Measurements from ENCODE around the gene CA5A. TPM values are rescaled to one million over a fixed set of nuclear protein-coding genes. Genes with fewer than 3 reads are reported as not detected.

The CA5A gene
- total and polyA plus RNA-seq, 2 of the 4 experiments (the other 2 are of a cell fraction), result not detected

DNA sequence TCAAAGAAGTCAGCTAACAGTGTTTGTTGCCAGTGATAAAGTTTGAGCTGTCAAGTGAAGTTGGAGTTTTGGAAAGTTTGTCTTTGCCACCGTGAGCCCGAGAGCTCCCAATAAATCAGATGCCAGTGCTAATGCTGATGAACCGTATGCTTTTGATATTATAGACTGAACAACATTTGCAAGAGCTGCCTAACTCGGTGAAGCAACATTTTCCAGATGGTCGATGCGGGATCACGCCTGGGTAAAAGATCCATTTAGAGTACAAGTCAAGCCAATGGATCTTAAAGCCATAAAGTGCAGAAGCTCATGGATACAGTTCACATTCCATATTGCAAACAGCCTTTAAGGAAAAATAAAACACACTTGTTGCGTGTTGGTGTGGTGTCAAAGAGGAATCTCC, 24.5 kb upstream of the CA5A start:
- in situ Hi-C loops (cut with MboI; ENCODE audit: low sequenced_read_pairs), result no loop called here
- WGBS, 2 experiments (ENCODE audit: extremely low coverage in 2 of 2, insufficient read length in 1 of 2), result 41% methylated on average over 4 of the region's 8 CpGs; no CpG with 5 or more reads in 1 of the 2 experiments

More for the DNA sequence above, 24.5 kb upstream of the CA5A start:
- Histone ChIP-seq H3K4ac (ENCODE audit: low read depth, low read length) (no peak overlapping the region), H2BK20ac (ENCODE audit: low read depth, low read length) (0 out of 2 replicates have a peak overlapping the region, but pooled peaks have one; percentile 10), H4K8ac (ENCODE audit: low read depth in 2 of 2, low read length in 2 of 2) (no peak overlapping the region), H3K79me1 (ENCODE audit: low read depth in 1 of 2, low read length in 2 of 2) (peaks cover 29 to 96% of the 10 kb centered on the region in 2 experiments), H4K5ac (ENCODE audit: low read depth, low read length) (no peak overlapping the region), H3K9me3 (ENCODE audit: control insufficient read depth, insufficient read depth, low read length) (no peaks in the 10 kb centered on the region), H2AK9ac (replicated peaks; ENCODE audit: low read depth, low read length, poor library complexity) (no peak overlapping the region), H3K23ac (ENCODE audit: low read depth, low read length) (peak overlapping the region; percentile 56), H3K4me2 (ENCODE audit: low read depth, low read length) (no peak overlapping the region), H2AK5ac (ENCODE audit: low read depth, low read length) (no peak overlapping the region), H3K36me3 (ENCODE audit: control insufficient read depth, insufficient read depth, low read length) (peaks cover 2% of the 10 kb centered on the region; the same call in 1 of the 2 replicates), H2BK120ac (ENCODE audit: low read depth, low read length) (no peak overlapping the region), H3K4me3 (ENCODE audit: insufficient read depth, low read depth, low read length) (no peak overlapping the region), H2AFZ (replicated peaks; ENCODE audit: low read length, poor library complexity) (no peak overlapping the region), H2BK15ac (ENCODE audit: low read depth, low read length) (no peak overlapping the region), H3K14ac (replicated peaks; ENCODE audit: low read depth, low read length) (no peak overlapping the region), H3K27ac (ENCODE audit: insufficient read depth, low read length) (no peak overlapping the region), H4K20me1 (ENCODE audit: insufficient read depth, low read length) (peaks cover 19% of the 10 kb centered on the region), H3K9me1 (ENCODE audit: insufficient read depth, low read length) (peaks cover 19% of the 10 kb centered on the region), H4K91ac (ENCODE audit: insufficient read depth, low read depth, low read length) (no peak overlapping the region), H3K4me1 (ENCODE audit: control insufficient read depth, insufficient read depth, low read length) (peaks cover 23% of the 10 kb centered on the region), H3K27me3 (ENCODE audit: control insufficient read depth, insufficient read depth, low read length) (no peaks in the 10 kb centered on the region), H3K56ac (ENCODE audit: extremely low read depth, insufficient read depth, low read length) (no peak overlapping the region), H2BK5ac (ENCODE audit: low read depth, low read length, poor library complexity, severe bottlenecking) (no peak overlapping the region), H3K18ac (ENCODE audit: low read depth, low read length) (no peak overlapping the region), H3K9ac (ENCODE audit: low read depth, low read length) (no peak overlapping the region)
- no TSS peak for BruUV-seq (replicated peaks)
- ChIA-PET POLR2A (ENCODE audit: unreplicated experiment) (no interaction called here), CTCF (no interaction called here)
- TF ChIP-seq, protein P1, sequence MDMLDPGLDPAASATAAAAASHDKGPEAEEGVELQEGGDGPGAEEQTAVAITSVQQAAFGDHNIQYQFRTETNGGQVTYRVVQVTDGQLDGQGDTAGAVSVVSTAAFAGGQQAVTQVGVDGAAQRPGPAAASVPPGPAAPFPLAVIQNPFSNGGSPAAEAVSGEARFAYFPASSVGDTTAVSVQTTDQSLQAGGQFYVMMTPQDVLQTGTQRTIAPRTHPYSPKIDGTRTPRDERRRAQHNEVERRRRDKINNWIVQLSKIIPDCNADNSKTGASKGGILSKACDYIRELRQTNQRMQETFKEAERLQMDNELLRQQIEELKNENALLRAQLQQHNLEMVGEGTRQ (IDR thresholded peaks at IDR 0.05; ENCODE audit: low read depth, low read length), result no peak
- TF ChIP-seq RFX5 (IDR thresholded peaks at IDR 0.05; ENCODE audit: low read depth, low read length), result no peak
- no peak for TF ChIP-seq SMC3 (IDR thresholded peaks at IDR 0.05; ENCODE audit: low read depth, low read length)
- intact Hi-C loops (cut with micrococcal nuclease), result no loop called here
- no peak for ATAC-seq (ENCODE audit: low read depth)
- DNase-seq, result no peak
- dilution Hi-C loops (cut with HindIII; ENCODE audit: low sequenced_read_pairs, unreplicated experiment), result no loop called here

Measured in IMR-90 (cell line).